H1 (cell line): ENCODE results near the gene RELCH. TPM values are rescaled to one million over a fixed set of nuclear protein-coding genes. Genes with fewer than 3 reads are reported as not detected.

Experiments
- BRCA1 ChIP-seq: IDR thresholded peaks from 2 replicates; pipeline ENCODE4 v1.6.1; 2012; ENCODE audit warnings: low read depth, low read length, improper control_type of control experiment
- CEBPB ChIP-seq: IDR thresholded peaks from 2 replicates; pipeline ENCODE4 v1.6.1; 2012; ENCODE audit warnings: low read depth, low read length
- KDM4A ChIP-seq: IDR thresholded peaks from one replicate; pipeline ENCODE4 v1.7.1; 2012; ENCODE audit warnings: low read depth, mild to moderate bottlenecking, moderate library complexity, low read length, inconsistent platforms; ENCODE audit not compliant: severe bottlenecking
- RXRA ChIP-seq: IDR thresholded peaks from 2 replicates; pipeline ENCODE4 v1.6.1; 2011; ENCODE audit warnings: low read depth, mild to moderate bottlenecking, low read length, moderate library complexity; ENCODE audit not compliant: insufficient read depth
- TBP ChIP-seq: IDR thresholded peaks from 2 replicates; pipeline ENCODE4 v1.6.1; 2011; ENCODE audit warnings: low read depth, low read length, improper control_type of control experiment
- polyA plus RNA-seq, 7 experiments: library from polyadenylated mRNA; depleted of rRNA in 3 of 7; stranded (reverse) in 5 of 7; unstranded in 2 of 7; fragments of >200 nt in 5 of 7; fragments of 200-250 nt in 2 of 7; gene quantifications; 1 replicate in 5 of 7; 2 replicates in 1 of 7; 4 replicates in 1 of 7; pipeline versions ENCODE4 v1.2.1 to v1.2.3, GENCODE V29; 2011 to 2013; ENCODE audit warnings: missing spikeins in 2 of 7, mixed read lengths in 2 of 7
- total RNA-seq: library from RNA; stranded (reverse); fragmentation: NEBNext Ultra II Directional; extraction: Animal tissue kit (Norgen Biotek cat#: 25700); gene quantifications from 2 replicates; pipeline ENCODE4 v1.2.1, GENCODE V29; 2021

The RELCH gene
- total and polyA plus RNA-seq, 2 of the 8 experiments (the other 6 are each of a cell fraction or from before 2014, with no cell fraction given), result 7.3 to 26.9 TPM

- TF ChIP-seq TBP (no peak), KDM4A (no peak), CEBPB (no peak), BRCA1 (no peak), RXRA (no peak)
- TF ChIP-seq, all 59 proteins: peak for 0
Measured at GRCh38 chr18:62164855-62165487, 22.1 kb upstream of the RELCH start (continued).
